WI38 (cell line): ENCODE measurements around the gene CARD14.

Experiments
- H3K4me3 ChIP-seq: 2 replicates; pipeline ENCODE4 v1.5.1; 2011; ENCODE audit warnings: low read depth, mild to moderate bottlenecking, control low read depth, low read length
- TF ChIP-seq, protein P1 (sequence below): IDR thresholded peaks from 2 replicates; pipeline ENCODE4 v1.5.1; 2012; ENCODE audit warnings: low read depth, mild to moderate bottlenecking, control low read depth, low read length

CARD14 gene

DNA sequence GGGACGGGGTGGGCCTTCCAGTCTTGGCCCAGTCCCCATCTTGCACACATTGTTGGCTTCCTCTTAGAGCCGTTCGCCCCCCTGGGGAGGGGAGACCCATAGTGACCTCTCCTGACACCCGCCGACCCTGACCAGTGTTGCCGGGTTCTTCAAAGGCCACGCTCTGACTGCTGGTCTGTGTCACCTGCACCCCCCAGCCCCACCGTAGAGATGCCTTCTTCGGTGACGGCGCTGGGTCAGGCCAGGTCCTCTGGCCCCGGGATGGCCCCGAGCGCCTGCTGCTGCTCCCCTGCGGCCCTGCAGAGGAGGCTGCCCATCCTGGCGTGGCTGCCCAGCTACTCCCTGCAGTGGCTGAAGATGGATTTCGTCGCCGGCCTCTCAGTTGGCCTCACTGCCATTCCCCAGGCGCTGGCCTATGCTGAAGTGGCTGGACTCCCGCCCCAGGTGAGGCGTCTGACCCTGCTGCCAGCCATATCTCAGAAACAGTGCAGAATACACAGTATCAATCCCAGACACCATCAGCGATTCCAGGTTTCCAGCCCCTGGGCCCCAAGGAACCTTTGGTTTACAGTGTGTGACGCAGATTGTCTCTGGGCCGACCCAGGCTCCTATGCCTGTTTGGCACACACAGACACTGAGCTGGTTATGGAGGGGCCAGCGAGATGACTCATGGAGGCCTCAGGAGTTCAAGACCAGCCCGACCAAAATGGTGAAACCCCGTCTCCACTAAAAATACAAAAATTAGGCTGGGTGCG is 51.7 kb downstream of the CARD14 start:
- H3K4me3 ChIP-seq: peak overlapping the region; percentile 94
- TF ChIP-seq, protein P1, sequence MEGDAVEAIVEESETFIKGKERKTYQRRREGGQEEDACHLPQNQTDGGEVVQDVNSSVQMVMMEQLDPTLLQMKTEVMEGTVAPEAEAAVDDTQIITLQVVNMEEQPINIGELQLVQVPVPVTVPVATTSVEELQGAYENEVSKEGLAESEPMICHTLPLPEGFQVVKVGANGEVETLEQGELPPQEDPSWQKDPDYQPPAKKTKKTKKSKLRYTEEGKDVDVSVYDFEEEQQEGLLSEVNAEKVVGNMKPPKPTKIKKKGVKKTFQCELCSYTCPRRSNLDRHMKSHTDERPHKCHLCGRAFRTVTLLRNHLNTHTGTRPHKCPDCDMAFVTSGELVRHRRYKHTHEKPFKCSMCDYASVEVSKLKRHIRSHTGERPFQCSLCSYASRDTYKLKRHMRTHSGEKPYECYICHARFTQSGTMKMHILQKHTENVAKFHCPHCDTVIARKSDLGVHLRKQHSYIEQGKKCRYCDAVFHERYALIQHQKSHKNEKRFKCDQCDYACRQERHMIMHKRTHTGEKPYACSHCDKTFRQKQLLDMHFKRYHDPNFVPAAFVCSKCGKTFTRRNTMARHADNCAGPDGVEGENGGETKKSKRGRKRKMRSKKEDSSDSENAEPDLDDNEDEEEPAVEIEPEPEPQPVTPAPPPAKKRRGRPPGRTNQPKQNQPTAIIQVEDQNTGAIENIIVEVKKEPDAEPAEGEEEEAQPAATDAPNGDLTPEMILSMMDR: no peak

DNA sequence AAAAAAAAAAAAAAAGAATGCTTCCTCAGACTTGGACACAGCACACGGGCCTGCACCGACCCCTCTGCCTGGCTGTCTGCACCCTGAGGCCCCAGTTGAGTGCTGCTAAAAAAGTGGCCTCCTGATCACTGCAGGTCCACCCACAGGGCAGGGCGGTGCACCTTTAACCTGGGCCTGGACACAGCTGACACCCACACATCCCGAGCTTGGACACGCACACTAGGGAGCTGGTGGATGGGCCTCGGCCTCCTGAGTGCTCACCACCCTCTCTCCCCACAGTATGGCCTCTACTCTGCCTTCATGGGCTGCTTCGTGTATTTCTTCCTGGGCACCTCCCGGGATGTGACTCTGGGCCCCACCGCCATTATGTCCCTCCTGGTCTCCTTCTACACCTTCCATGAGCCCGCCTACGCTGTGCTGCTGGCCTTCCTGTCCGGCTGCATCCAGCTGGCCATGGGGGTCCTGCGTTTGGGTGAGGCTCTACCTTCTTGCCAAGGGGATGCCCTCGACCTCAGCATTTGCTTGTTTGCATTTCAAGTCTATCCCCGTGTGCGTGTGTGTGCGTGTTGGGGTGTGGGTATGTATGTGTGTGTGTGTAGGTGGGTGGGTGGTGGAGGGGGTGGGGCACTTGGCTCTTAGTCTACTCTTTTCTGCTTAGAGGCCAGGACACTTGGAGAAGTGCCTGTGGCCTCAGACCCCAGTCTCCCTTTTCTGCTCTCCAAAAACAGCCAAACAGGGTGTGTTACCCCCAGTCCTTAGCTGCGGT is 52.7 kb downstream of the CARD14 start:
- no peak overlapping the region for H3K4me3 ChIP-seq
- TF ChIP-seq, protein P1: no peak

DNA sequence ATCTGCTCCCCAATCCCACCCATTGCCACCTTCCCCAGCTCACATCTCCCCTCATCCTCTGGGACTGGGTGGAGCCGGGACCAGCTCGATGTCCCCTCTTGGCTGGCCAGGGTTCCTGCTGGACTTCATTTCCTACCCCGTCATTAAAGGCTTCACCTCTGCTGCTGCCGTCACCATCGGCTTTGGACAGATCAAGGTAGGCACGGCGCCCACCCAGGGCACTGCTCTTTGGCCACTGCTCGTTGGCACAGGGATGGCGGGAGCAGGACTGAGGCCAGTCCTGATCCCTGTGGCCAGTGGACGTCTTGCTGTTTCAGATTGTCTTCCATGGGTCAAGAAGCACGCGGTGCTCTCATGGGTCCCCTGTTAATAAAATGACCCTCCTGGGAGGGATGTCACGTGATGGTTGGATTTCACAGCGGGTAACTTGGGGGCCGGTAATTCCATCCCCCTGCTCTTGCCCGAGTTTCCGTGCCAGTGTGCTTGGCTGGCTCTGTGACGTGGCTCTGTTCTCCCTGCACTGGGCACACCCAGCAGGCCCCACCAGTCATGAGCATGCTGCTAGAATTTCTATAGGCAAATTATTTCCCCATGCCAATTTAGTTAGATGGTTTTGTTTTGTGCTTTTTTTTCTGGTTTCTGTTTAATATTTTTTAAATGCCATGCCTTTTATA is 53.4 kb downstream of the CARD14 start:
- no peak overlapping the region for H3K4me3 ChIP-seq
- TF ChIP-seq, protein P1: no peak

DNA sequence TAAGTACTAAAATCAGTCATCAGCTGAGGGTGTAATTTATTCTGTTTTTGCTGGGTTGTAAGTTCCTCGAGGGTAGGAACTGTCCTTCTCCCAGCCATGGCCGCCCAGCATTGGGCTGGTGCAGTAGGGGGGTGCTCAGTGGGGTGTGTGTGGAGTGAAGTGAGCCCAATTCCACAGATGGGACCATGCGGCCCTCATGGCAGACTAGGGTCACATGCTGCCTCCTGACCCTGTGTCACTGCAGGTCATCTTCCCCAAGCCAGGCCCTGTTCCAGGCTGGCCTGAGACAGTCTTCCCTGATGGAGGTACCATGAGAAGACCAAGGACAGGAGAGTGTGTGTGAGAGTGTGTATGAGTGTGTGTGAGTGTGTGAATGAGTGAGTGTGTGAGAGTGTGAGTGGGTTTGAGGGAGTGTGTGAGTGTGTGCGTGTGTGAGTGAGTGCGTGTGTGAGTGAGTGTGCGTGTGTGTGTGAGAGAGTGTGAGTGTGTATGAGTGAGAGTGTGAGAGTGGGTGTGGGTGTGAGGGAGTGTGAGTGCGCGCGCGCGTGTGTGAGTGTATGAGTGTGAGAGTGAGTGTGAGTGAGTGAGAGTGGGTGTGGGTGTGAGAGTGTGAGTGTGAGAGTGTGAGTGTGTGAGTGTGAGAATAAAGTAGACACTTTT is 54.1 kb downstream of the CARD14 start:
- TF ChIP-seq, protein P1: no peak
- no peak overlapping the region for H3K4me3 ChIP-seq

DNA sequence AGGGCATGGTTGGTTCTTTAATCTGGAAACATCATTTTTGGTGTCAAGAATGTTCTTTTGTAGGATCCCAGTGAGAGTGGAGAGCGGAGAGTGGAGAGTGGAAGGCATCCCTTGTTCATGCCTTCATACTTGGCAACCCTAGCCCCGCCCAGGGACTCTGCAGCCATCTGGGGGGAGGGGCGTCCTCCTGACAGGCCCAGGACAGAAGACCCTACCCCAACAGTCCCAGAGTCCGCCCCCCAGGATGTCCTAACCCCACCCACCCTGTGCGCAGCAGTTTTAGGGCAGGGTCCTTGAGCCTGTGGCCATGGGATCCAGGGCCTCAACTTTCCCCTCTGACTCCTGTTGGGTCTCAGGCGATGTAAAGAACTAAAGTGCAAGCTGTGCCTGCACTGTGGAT is 54.9 kb downstream of the CARD14 start:
- H3K4me3 ChIP-seq: no peak overlapping the region
- TF ChIP-seq, protein P1: no peak

DNA sequence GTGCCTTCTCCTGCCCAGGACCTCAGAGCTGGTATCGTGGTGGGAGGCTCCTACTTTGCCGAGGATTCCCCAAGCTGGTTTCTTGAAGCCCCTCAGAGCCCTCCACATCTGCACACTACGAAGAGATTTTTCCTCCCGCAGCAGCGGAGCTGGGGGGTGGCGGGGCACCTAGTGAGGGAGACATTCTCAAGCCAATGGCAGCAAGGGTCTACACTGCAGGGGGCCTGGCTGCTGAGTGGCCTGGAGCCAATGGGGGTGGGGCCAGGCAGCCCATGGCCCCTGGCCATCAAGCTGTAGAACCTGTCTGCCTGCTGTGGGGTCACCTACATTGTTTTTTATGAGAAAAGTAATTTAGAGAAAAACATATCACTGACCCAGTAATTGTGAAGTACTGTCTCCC is 55.4 kb downstream of the CARD14 start:
- TF ChIP-seq, protein P1: no peak
- H3K4me3 ChIP-seq: no peak overlapping the region
